SK-N-SH (cell line): ENCODE measurements around the gene HEMK1.

ENCODE experiments used
- CTCF ChIP-seq: fragments of 200-600 bp; sonication (generic); IDR thresholded peaks from 2 replicates; pipeline ENCODE4 v1.6.1; 2017; ENCODE audit warnings: antibody characterized with exemption, mild to moderate bottlenecking, moderate library complexity
- MXI1 ChIP-seq: IDR thresholded peaks from 2 replicates; pipeline ENCODE4 v1.6.1; 2012; ENCODE audit warnings: mild to moderate bottlenecking, low read depth, low read length, improper control_type of control experiment
- YY1 ChIP-seq: IDR thresholded peaks from 2 replicates; pipeline ENCODE4 v1.4.0; 2012; ENCODE audit warnings: low read depth, mild to moderate bottlenecking

DNA sequence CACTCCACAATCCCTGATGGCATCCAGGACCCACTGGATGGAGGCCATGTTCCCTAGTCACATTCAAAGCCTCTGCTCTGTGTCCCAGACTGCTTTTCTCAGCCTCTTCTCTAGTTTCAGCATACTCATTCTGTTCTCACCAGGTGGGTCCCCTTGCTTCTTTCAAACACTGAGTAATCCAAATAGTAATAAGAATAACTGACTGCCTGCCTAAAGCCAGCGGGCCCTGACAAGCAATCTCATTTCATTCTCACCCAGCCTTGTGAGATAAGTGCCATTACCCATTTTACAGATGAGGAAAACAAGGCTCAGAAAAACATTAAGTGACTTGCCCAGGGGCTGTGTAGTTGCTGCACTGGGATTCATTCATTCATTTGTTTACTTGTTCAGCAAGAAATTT lies 73.1 kb downstream of the HEMK1 start:
- TF ChIP-seq YY1 (no peak), MXI1 (no peak), CTCF (no peak)
